Activated CD4-positive, CD25-positive, alpha-beta regulatory T cell treated with anti-CD3 and anti-CD28 coated beads, Interleukin-2, amount 50 U/mL, for 16 hours (primary cell): ENCODE data around the gene LCMT1.
"Not testable (repeated sequence)": the region's sequence is repeated elsewhere in the genome, so short reads cannot be mapped to it uniquely, and the experiment has no call there.

Experiments
- DNase-seq: peaks from one replicate; pipeline ENCODE4 v3.0.0-alpha.2; 2020; ENCODE audit warnings: low read depth, low spot score

The LCMT1 gene

DNA sequence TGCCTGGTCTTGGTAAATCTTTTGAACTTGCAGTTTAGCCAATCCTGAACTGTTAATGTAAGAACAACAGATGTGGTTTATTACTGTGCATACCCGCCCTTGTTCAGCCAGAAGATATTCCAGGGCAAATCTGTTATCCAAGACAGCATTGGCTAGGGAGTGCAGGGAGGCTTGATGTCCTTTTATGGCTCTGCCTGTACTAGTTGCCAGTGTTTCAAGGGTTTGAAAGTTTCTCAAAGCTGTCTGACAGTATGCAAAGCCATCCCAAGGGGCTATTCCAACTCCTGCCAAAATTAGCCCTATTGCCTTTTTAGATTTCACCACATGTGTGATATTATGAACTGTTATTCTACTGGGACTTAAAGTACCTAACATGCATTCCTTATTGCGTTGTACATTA is 30.1 kb downstream of the LCMT1 start:
- DNase-seq, result no peak

DNA sequence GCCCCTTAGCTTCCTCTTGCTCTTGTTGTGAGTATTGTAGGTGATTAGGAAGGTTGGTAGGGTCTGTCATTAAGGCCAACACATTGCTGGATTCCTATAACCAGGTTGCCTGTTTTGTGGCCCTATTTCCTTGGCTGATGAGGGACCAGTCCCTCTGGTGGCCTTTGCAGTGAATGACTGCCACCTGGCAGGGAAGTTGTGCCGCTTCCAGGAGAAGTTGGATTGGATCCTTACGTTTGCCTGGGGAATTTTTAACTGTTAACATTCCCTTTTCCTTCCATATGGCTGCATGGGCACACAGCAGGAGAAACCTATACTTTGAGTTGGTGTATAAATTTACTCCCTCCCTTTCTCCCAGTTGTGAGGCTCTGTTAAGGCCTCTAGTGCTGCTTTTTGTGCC is 32.4 kb downstream of the LCMT1 start:
- no peak for DNase-seq

DNA sequence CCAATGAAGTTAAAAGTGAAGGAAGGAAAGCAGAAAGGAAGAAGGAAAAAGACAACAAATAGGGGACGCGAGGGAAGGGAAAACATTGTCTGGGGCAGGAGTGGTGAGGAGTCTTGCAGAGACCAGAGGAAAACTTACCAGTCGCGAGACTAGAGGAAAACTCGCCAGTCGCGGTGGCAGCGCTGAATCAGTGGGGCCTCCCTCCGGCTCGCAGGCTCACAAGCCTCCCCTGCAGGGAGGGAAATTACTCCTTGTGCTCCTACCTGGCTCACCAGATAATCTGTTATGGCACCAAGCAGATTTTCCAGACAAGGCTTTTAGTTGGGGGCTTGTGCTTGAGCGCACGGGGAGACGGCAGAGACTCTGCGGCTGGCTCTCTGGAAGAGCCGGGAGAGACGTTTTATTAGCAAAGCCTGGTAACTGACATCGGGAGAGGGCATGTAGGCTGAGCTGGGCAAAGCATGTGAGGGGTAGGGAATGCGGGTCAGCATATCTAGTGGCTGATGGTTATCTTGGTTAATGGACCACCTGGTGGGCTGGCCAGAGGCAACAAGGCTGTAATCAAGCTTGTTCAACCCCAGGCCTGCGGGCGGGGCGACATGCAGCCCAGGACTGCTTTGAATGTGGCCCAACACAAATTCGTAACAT is 37.1 kb downstream of the LCMT1 start:
- no peak for DNase-seq

DNA sequence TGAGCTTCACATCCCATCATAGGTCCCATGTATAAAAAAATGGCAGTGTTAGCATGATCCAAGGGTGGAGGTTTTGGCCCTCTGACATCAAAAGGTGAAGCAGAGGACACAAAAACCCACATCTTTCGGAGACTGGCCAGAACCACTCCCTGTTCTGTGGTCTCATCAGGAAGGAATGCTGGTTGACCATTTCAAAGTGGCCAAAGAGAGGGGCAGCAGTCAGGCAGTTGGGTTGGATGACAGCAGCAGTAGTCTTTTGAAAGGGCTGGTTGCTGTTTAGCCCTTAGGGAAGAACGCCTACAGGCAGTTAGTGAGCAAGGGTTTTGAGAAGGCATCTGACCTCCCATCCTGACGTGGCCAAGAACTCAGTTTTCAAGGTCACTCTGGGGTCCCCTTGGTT is 40.5 kb downstream of the LCMT1 start:
- no peak for DNase-seq

DNA sequence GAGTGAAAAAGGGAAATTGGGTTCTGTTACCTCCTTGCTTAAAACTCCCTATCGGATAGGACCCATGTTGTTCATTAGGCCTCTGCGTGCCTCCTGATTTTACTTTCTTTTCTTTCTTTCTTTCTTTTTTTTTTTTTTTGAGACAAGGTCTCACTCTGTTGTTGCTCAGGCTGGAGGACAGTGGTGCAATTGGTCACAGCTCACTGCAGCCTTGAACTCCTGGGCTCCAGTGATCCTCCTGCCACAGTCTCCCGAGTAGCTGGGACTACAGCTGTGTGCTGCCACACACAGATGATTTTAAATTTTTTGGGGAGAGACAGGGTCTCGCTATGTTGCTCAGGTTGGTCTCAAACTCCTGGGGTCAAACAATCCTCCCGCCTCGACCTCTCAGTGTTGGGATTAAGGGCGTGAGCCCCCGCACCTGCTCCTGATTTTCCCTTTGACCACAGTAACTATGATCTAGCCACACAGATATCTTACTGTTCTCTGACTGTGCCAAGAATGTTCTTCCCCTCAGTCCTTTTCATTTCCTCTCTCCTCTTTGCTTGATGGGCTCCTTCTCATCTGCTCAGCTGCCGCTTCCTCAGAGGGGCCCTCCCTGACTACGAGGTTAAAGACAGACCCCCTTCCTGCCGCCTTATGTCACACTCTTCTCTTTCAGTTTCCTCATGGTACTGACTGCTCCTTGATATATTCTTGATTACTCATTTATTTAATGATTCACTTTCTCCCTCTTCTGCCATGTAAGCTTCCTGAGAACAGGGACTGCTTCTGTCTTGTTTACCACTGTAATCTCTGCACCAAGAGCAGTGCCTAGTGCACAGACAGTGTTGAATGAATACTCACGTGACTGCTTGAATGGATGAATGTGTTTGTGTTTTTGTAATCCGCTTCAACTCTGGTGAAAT is 44.3 kb downstream of the LCMT1 start:
- DNase-seq, result no peak

DNA sequence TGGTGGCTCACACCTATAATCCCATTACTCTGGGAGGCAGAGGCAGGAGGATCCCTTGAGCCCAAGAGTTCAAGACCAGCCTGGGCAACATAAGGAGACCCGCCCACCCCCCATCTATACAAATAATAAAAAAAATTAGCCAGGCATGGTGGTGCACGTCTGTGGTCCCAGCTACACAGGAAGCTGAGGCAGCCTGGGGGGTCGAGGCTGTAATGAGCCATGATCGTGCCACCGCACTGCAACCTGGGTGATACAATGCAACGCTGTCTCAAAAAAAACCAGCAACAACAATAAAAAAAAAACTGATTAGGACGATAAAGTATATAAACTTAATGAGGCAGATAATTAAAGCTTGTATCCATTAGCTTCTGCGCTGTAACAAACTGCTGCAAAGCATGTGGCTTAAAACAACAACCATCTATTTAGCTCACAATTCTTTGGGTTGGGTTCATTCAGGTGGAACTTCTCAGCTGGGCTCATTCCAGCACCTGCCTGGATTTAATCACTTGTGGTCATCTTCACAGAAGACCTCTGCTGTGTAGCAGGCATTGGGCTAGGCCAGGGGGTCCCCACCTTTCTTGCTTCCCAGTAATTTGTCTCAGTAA is 45.8 kb downstream of the LCMT1 start:
- DNase-seq, result no peak

GRCh38 chr16:25158401-25158800 is 46.9 kb downstream of the LCMT1 start:
- DNase-seq, result no peak

GRCh38 chr16:25161753-25162367 is 50.3 kb downstream of the LCMT1 start:
- no peak for DNase-seq

- DNase-seq, result no peak
These were observed 52.1 kb downstream of the LCMT1 start for GRCh38 chr16:25163683-25164082.

DNA sequence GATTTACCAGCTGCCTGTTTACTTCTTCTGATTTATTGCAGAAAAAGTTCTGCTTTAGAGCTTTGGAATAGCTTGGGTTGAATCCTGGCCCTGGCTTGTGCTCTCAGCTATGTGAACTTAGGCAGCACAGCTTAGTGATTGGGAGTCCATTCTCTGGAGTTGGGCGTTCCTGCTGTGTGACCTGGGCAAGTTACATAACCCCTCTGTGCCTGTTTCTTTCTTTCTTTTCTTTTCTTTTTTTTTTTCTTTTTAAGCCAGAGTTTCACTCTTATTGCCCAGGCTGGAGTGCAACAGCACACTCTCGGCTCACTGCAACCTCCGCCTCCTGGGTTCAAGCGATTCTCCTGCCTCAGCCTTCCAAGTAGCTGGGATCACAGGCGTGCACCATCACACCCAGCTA is 53.7 kb downstream of the LCMT1 start:
- no peak for DNase-seq

- not testable (repeated sequence) for DNase-seq
These were observed 56.4 kb downstream of the LCMT1 start for GRCh38 chr16:25167920-25168319.

DNA sequence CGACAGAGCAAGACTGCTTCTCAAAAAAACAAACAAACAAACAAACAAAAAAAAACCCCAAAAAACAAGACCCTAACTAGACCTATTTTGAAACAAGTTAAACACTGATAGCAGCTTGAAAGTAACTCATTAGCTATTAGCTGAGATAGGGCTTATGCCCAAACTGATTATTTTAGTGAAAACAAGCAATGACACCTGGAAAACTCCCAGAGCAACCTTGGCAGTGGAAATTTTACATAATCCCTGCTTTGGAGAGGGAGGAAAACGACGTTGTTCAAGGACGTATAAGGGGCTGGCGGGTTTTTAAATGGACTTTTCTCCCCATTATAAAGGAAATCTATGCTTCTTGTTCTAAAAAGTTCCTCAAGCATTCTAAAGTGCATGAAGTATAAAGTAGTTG is 59.8 kb downstream of the LCMT1 start:
- DNase-seq, result no peak

GRCh38 chr16:25172831-25173230 is 61.3 kb downstream of the LCMT1 start:
- DNase-seq, result no peak

GRCh38 chr16:25174285-25174684 is 62.7 kb downstream of the LCMT1 start:
- DNase-seq, result no peak

- no peak for DNase-seq
These were observed 64.6 kb downstream of the LCMT1 start for GRCh38 chr16:25176136-25176535.

DNA sequence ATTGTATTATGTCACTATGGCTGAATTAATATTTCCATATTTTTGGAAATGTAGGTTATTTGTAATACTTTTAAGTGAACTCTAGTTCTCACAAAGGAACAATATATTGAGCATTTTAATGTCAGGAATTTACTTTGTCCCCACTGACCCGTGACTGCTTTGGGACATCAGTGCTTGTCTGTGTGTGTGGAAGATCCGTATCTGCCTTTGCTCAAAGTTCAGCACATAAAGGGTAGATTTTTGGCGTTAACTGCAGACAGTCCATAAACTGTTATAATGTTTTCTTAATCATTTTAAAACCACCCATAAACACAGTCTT is 65.9 kb downstream of the LCMT1 start:
- no peak for DNase-seq

GRCh38 chr16:25177831-25178688 is 66.5 kb downstream of the LCMT1 start:
- DNase-seq, result no peak

DNA sequence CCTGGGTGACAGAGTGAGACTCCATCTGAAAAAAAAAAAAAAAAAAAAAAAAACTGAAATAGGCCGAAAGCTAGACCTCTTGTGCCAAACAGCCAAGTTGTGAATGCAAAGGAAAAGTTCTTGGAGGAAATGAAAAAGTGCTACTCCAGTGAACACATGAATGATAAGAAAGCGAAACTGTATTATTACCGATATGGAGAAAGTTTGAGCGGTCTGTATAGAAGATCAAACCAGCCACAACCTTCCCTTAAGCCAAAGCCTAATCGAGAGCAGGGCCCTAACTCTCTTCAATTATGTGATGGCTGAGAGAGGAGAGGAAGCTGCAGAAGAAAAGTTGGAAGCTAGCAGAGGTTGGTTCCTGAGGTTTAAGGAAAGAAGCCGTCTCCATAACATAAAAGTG is 69.7 kb downstream of the LCMT1 start:
- DNase-seq, result not testable (repeated sequence)

GRCh38 chr16:25184771-25185170 is 73.2 kb downstream of the LCMT1 start:
- no peak for DNase-seq

GRCh38 chr16:25187491-25187795 is 75.9 kb downstream of the LCMT1 start:
- no peak for DNase-seq

- DNase-seq, result no peak
These were observed 77.8 kb downstream of the LCMT1 start for GRCh38 chr16:25189305-25189704.

GRCh38 chr16:25192096-25192495 is 80.6 kb downstream of the LCMT1 start:
- no peak for DNase-seq
